ENCODE measurements around the gene NOCT.

DNA sequence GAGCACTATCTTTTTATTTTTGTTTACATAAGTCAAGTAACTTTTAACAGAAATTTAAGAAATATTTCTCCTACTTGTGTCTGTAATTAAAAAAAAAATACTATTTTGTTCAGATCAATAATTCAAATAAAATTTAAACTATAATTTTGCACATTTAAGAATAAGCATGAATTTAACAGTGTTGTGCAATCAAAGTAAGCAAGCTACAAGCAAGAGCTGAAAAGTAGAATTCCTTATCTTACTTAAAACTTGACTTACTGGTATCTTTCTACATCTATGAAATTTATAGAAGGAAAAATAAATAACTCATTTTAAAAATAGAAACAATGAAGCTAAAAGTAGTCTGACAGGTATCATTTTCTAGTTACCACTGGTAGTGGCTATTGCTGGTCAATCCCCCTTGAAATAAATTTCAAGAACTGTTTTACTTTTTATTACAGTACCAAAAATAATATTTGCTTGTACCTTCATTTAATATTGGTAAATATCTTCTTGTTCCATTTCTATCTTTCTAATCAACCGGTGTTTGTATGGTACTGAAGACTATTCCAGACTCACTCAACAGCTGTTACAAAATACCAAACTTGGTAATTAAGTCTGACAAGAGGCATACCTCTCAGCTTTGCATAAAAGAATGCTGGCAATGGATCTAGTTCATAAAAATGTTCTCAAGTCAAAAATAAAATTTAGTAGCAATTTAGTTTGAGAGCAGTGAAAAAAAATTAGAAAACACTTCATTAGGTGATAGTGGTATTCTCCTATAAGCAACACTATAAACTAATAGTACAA, 62.2 kb downstream of the NOCT start:
- TF ChIP-seq, protein P1, sequence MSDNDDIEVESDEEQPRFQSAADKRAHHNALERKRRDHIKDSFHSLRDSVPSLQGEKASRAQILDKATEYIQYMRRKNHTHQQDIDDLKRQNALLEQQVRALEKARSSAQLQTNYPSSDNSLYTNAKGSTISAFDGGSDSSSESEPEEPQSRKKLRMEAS (IDR thresholded peaks at IDR 0.05), result no peak
- TF ChIP-seq CTCF (IDR thresholded peaks at IDR 0.05) (no peak), EP300 (IDR thresholded peaks at IDR 0.05) (no peak), E2F6 (IDR thresholded peaks at IDR 0.05; ENCODE audit: borderline replicate concordance, low read depth) (no peak), NFE2L2 (conservative IDR thresholded peaks at IDR 0.05; ENCODE audit: low read length) (no peak), SMC3 (IDR thresholded peaks at IDR 0.05) (no peak), ZNF302 (CRISPR knock-in tag; IDR thresholded peaks at IDR 0.05) (no peak), ELK1 (IDR thresholded peaks at IDR 0.05; ENCODE audit: low read depth, low read length) (no peak), CBX2 (IDR thresholded peaks at IDR 0.05; ENCODE audit: borderline replicate concordance, low read depth) (no peak), RAD21 (conservative IDR thresholded peaks at IDR 0.05 in 1 of 2, IDR thresholded peaks at IDR 0.05 in 1 of 2) (no peak), PHF8 (IDR thresholded peaks at IDR 0.05; ENCODE audit: borderline replicate concordance, low read depth) (no peak)

Measured in A549 (cell line).